Left ventricle myocardium inferior (tissue), 1 donor: Measurements from ENCODE around the gene GNA15. TPM values are rescaled to one million over a fixed set of nuclear protein-coding genes. Genes with fewer than 3 reads are reported as not detected.
"Not testable (repeated sequence)": the region's sequence is repeated elsewhere in the genome, so short reads cannot be mapped to it uniquely, and the experiment has no call there.

Source experiments
- DNase-seq: peaks from one replicate; pipeline ENCODE4 v3.0.0-alpha.2; 2020
- H3K27ac ChIP-seq: fragments of 200-600 bp; replicated peaks from 2 replicates; pipeline ENCODE4 v1.8.0; 2021
- H3K27me3 ChIP-seq: fragments of 200-600 bp; 2 replicates; pipeline ENCODE4 v1.8.0; 2021; ENCODE audit warnings: low read depth
- H3K36me3 ChIP-seq: fragments of 200-600 bp; 2 replicates; pipeline ENCODE4 v1.8.0; 2021
- H3K4me1 ChIP-seq: fragments of 200-600 bp; 2 replicates; pipeline ENCODE4 v1.8.0; 2021
- H3K4me3 ChIP-seq: fragments of 200-600 bp; 2 replicates; pipeline ENCODE4 v1.8.0; 2021; ENCODE audit warnings: mild to moderate bottlenecking, moderate library complexity
- H3K9me3 ChIP-seq: fragments of 200-600 bp; replicated peaks from 2 replicates; pipeline ENCODE4 v1.8.0; 2021
- intact Hi-C: fragments of 100-400 bp; cut with micrococcal nuclease; formaldehyde crosslinking; loops from one replicate; pipeline ENCODE4 v1.11.0; 2022
- total RNA-seq: library from RNA; stranded (reverse); fragmentation: NEBNext Ultra II Directional; extraction: Animal tissue kit (Norgen Biotek cat#: 25700); gene quantifications from one replicate; pipeline ENCODE4 v1.2.1, GENCODE V29; 2021
- TF ChIP-seq, protein P1 (sequence below): fragments of 200-600 bp; IDR thresholded peaks from 2 replicates; pipeline ENCODE4 v1.8.0; 2021; ENCODE audit warnings: antibody characterized with exemption, mild to moderate bottlenecking, borderline replicate concordance
- donor health status: DM: no; HTN: yes; CAD: no; lungs with severe emphysema.

Gene GNA15
- total RNA-seq, 1 donor from 2014 or later: 1.2 TPM

DNA sequence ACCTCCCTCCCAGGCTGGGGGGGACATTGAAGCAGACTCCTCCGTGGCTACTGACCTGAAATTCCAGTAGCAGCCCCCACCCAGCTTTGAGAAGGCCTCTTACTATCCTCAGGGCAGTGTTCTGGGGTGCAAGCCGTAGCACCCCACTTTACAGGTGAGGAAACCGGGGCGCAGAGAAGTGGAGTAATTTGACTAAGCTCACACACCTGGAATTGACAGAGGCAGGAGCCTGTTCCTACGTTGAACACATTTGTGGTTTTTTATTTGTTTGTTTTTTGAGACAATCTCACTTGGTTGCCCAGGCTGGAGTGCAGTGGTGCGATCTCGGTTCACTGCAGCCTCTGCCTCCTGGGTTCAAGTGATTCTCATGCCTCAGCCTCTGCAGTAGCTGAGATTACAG, 28.1 kb downstream of the GNA15 start:
- H3K27ac ChIP-seq: no peak overlapping the region
- no peaks in the 10 kb centered on the region for H3K36me3 ChIP-seq
- H3K9me3 ChIP-seq: peaks cover 9% of the 10 kb centered on the region
- DNase-seq: no peak
- intact Hi-C loops: loop anchor here (10.0 kb wide), 1 partner anchor 209 kb away; no protein-coding TSS in a partner anchor
- H3K4me1 ChIP-seq: peaks cover 5% of the 10 kb centered on the region
- TF ChIP-seq, protein P1, sequence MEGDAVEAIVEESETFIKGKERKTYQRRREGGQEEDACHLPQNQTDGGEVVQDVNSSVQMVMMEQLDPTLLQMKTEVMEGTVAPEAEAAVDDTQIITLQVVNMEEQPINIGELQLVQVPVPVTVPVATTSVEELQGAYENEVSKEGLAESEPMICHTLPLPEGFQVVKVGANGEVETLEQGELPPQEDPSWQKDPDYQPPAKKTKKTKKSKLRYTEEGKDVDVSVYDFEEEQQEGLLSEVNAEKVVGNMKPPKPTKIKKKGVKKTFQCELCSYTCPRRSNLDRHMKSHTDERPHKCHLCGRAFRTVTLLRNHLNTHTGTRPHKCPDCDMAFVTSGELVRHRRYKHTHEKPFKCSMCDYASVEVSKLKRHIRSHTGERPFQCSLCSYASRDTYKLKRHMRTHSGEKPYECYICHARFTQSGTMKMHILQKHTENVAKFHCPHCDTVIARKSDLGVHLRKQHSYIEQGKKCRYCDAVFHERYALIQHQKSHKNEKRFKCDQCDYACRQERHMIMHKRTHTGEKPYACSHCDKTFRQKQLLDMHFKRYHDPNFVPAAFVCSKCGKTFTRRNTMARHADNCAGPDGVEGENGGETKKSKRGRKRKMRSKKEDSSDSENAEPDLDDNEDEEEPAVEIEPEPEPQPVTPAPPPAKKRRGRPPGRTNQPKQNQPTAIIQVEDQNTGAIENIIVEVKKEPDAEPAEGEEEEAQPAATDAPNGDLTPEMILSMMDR: no peak
- H3K27me3 ChIP-seq: no peaks in the 10 kb centered on the region
- H3K4me3 ChIP-seq: no peak overlapping the region

DNA sequence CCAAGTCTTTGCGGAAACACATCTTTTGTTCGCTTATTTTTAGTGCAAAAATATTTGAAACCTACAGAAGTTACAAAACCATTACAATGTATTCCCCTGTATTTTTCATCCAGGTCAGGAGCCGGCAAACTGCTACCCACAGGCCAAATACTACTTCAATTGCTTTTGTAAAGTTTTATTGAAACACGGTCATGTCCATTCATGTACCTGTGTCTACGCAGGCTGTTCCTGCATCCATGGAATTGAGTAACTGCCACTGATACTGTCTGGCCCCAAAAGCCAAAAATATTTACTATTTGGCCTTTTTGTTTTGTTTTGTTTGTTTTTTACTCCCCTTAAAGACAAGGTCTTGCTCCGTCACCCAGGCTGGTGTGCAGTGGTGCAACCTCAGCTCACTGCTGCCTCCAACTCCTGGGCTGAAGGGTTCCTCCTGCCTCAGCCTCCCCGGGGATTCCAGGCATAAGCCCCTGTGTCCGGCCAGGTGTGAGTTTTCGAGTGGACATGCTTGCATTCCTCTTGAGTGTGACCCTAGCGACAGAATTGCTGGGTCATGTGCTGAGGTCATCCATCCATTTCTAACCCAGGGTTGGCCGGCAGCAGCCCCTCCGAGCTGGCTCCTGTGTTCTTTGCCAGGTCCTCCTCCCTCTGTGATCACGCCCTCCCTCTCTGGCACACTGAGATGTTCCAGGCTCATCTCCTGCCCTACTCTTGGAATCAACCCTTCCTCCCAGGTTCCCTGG, 31.9 kb downstream of the GNA15 start:
- intact Hi-C loops: loop anchor here (10.0 kb wide), 1 partner anchor 213 kb away; no protein-coding TSS in a partner anchor

DNA sequence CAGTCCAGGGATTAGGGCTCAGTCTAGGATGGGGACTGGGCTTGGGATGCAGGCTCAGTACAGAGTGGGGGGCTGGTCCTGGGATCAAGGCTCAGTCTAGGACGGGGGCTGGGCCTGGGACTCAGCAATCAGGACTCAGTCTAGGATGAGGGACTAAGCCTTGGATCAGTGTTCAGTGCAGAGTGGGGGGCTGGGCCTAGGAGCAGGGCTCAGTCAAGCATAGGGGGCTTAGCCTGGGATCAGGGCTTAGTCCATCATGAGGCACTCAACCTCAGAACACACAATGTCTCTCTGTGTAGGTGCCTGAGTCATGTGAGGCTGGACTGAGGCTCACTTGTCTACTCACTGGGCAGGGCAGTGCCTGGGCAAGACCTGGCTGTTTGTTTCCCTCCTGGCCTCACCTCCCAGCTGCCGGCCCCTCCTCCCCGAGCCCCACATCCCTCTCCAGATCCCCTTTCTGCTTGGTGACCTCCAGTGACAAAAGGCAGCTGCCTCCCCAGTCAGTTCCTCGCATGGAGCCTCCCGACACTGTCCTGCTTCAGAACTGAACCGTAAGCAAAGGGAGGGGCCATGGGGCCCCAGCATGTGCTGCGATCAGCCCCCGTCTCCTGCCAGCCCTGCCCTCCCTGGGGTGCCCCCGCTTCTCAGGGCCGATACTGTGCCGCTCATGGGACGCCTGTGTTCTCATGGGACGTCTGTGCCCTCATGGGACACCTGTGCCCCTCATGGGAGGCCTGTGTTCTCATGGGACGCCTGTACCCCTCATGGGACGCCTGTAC, 36.2 kb downstream of the GNA15 start:
- no peak for DNase-seq
- Histone ChIP-seq H3K27me3 (peaks cover 5% of the 10 kb centered on the region), H3K4me1 (peaks cover 8% of the 10 kb centered on the region), H3K36me3 (no peaks in the 10 kb centered on the region), H3K27ac (no peak overlapping the region), H3K9me3 (no peaks in the 10 kb centered on the region), H3K4me3 (no peak overlapping the region)
- intact Hi-C loops: no loop called here
- TF ChIP-seq, protein P1: no peak

More for the DNA sequence above, 31.9 kb downstream of the GNA15 start:
- no peak for DNase-seq
- H3K27me3 ChIP-seq: peaks cover 5% of the 10 kb centered on the region
- H3K4me1 ChIP-seq: peaks cover 5% of the 10 kb centered on the region
- H3K27ac ChIP-seq: no peak overlapping the region
- TF ChIP-seq, protein P1: no peak
- H3K4me3 ChIP-seq: no peak overlapping the region
- H3K36me3 ChIP-seq: no peaks in the 10 kb centered on the region
- no peaks in the 10 kb centered on the region for H3K9me3 ChIP-seq

DNA sequence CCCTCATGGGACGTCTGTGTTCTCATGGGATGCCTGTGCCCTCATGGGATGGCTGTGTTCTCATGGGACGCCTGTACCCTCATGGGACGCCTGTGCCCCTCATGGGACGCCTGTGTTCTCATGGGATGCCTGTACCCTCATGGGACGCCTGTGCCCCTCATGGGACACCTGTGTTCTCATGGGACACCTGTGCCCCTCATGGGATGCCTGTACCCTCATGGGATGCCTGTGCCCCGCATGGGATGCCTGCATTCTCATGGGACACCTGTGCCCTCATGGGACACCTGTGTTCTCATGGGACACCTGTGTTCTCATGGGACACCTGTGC, 36.8 kb downstream of the GNA15 start:
- DNase-seq, H3K36me3 ChIP-seq, H3K9me3 ChIP-seq, H3K4me1 ChIP-seq, H3K27ac ChIP-seq, H3K27me3 ChIP-seq, H3K4me3 ChIP-seq, intact Hi-C loops: not testable (repeated sequence)

DNA sequence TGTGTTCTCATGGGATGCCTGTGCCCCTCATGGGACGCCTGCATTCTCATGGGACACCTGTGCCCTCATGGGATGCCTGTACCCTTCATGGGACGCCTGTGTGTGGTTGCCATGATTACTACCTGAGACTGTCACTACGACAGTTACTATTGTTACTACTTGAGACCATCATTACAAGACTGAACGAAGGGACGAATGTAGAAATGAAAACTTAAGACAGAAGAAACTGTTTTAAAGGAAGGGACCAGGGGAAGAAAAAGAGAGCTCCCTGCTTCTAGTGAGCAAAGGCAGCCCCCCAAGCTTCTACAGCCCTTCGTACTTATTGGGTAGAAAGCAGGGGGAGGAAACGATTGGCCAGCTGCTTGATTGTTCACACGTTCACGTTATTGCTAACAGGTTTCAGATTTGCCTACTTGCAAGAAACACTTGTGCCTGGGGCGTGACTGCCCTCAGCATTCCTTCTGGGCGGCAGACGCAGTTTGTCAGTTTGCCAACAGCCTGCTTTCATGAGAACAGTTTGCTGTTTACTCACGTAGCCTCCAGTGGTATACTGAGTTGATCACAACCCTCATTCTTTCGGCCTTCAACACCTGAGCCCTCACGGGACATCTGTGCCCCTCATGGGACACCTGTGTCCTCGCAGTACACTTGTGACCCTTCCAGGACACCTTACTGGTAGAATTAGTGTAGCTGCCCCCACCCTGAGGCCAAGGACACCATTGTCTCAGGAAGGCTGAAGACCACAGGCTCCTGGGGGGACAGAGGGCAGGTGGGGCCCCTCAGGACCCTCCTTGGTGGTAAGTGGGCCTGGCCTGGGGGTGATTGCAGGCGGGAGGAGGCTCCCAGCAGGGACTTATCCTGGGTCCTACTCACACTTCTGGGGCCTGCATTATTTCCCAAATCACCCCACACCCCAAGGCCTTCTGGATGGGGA, 40.2 kb downstream of the GNA15 start:
- Histone ChIP-seq H3K4me3 (no peak overlapping the region), H3K9me3 (no peaks in the 10 kb centered on the region), H3K4me1 (peaks cover 15% of the 10 kb centered on the region), H3K36me3 (no peaks in the 10 kb centered on the region), H3K27me3 (peaks cover 5% of the 10 kb centered on the region), H3K27ac (peak overlapping the region; percentile 11)
- intact Hi-C loops: no loop called here
- no peak for DNase-seq
- TF ChIP-seq, protein P1: no peak
